Transverse colon (tissue), 4 donors: ENCODE results near the gene CTCF. TPM values are rescaled to one million over a fixed set of nuclear protein-coding genes. Genes with fewer than 3 reads are reported as not detected.

Experiments used
- DNase-seq: peaks from one replicate; pipeline ENCODE4 v3.0.0-alpha.2; 2019
- H3K27ac ChIP-seq, 4 donors: fragments of 200-600 bp; sonication (generic); 2 replicates each; pipeline ENCODE4 v1.5.1; 2016 to 2018; ENCODE audit warnings: inconsistent platforms in 4 of 4
- H3K27me3 ChIP-seq: fragments of 200-600 bp; sonication (generic); 2 replicates; pipeline ENCODE4 v1.5.1; 2017; ENCODE audit warnings: inconsistent platforms
- H3K36me3 ChIP-seq, 4 donors: fragments of 200-600 bp; sonication (generic); 2 replicates each; pipeline ENCODE4 v1.5.1; 2017 to 2019; ENCODE audit warnings: inconsistent platforms in 4 of 4
- H3K4me1 ChIP-seq, 4 donors: fragments of 200-600 bp; sonication (generic); 2 replicates each; pipeline ENCODE4 v1.5.1; 2017 to 2020; ENCODE audit warnings: inconsistent platforms in 4 of 4
- H3K4me3 ChIP-seq, 4 donors: fragments of 200-600 bp; sonication (generic); 1 replicate in 1 of 4; 2 replicates in 3 of 4; pipeline versions ENCODE4 v1.5.1 to v1.6.1; 2017 to 2019; ENCODE audit warnings: inconsistent platforms in 4 of 4
- H3K9me3 ChIP-seq, 2 donors: fragments of 200-600 bp; sonication (generic); 2 replicates each; pipeline ENCODE4 v1.5.1; 2017 to 2019; ENCODE audit warnings: inconsistent platforms in 2 of 2
- EP300 ChIP-seq: sonication (generic); formaldehyde crosslinking; IDR thresholded peaks from one replicate; pipeline ENCODE4 v1.6.1; 2017; ENCODE audit warnings: antibody characterized with exemption, low read depth
- POLR2A ChIP-seq: fragments of 450-650 bp; IDR thresholded peaks from one replicate; pipeline ENCODE4 v1.6.1; 2016; ENCODE audit warnings: antibody characterized with exemption, mild to moderate bottlenecking, moderate library complexity
- POLR2AphosphoS5 ChIP-seq, 3 donors: sonication (generic); formaldehyde crosslinking; IDR thresholded peaks; one replicate each; pipeline ENCODE4 v1.6.1; 2016; ENCODE audit warnings: antibody characterized with exemption in 3 of 3
- WGBS, 2 donors: methylation state at CpG; one replicate each; pipeline ENCODE4 v1.1.5; 2018; ENCODE audit warnings: low coverage in 1 of 2; 5-methylcytosine and 5-hydroxymethylcytosine counted together
- in situ Hi-C, 4 donors: fragments of 200-750 bp; cut with MboI; loops; one replicate each; pipeline versions ENCODE4 v1.15.0 to v1.15.1; 2017; ENCODE audit warnings: low sequenced_read_pairs in 3 of 4, low pct_ligation_motif_present in 1 of 4, low pct_unique_long_range_greater_than_20kb in 1 of 4
- intact Hi-C: fragments of 100-400 bp; cut with DNase I; formaldehyde crosslinking; loops from one replicate; pipeline ENCODE4 v1.15.1; 2023; ENCODE audit warnings: low total_unique reads
- total RNA-seq, 4 donors: library from RNA; depleted of rRNA; stranded (reverse); fragments of >200 nt; gene quantifications; one replicate each; pipeline ENCODE4 v1.1.0, GENCODE V29; 2016
- TF ChIP-seq, protein P1 (sequence below), 5 experiments: fragments of 200-600 bp in 3 of 5; fragments of 450-650 bp in 2 of 5; sonication (generic) in 3 of 5; IDR thresholded peaks; 1 replicate in 2 of 5; 2 replicates in 3 of 5; pipeline ENCODE4 v1.5.1; 2016 to 2017; ENCODE audit warnings: antibody characterized with exemption in 5 of 5, inconsistent platforms in 3 of 5, mild to moderate bottlenecking in 2 of 5, moderate library complexity in 1 of 5

The CTCF gene
- total RNA-seq, 4 donors from 2014 or later = 40.0 to 46.8 (median 41.9) TPM

- TF ChIP-seq POLR2AphosphoS5 (IDR thresholded peaks at IDR 0.05) (no peak), EP300 (no peak)
- TF ChIP-seq, protein P1, sequence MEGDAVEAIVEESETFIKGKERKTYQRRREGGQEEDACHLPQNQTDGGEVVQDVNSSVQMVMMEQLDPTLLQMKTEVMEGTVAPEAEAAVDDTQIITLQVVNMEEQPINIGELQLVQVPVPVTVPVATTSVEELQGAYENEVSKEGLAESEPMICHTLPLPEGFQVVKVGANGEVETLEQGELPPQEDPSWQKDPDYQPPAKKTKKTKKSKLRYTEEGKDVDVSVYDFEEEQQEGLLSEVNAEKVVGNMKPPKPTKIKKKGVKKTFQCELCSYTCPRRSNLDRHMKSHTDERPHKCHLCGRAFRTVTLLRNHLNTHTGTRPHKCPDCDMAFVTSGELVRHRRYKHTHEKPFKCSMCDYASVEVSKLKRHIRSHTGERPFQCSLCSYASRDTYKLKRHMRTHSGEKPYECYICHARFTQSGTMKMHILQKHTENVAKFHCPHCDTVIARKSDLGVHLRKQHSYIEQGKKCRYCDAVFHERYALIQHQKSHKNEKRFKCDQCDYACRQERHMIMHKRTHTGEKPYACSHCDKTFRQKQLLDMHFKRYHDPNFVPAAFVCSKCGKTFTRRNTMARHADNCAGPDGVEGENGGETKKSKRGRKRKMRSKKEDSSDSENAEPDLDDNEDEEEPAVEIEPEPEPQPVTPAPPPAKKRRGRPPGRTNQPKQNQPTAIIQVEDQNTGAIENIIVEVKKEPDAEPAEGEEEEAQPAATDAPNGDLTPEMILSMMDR (IDR thresholded peaks at IDR 0.05) = no peak
- intact Hi-C loops (no loop called here), in situ Hi-C loops (no loop called here)
- DNase-seq = no peak
- no peaks in the 10 kb centered on the region for H3K27me3 ChIP-seq
- peaks cover 0 to 14% (median 0%) of the 10 kb centered on the region in 4 donors for H3K4me1 ChIP-seq
- peaks cover 0 to under 1% (median 0%) of the 10 kb centered on the region in 4 donors for H3K36me3 ChIP-seq
- H3K27ac ChIP-seq = no peak overlapping the region
- 88 to 100% methylated on average over 3 of the region's 3 CpGs for WGBS, 2 donors
- H3K4me3 ChIP-seq = no peak overlapping the region
- no peaks in the 10 kb centered on the region for H3K9me3 ChIP-seq
Observed at GRCh38 chr16:67605641-67606040, 43.3 kb downstream of the CTCF start.

GRCh38 chr16:67606632-67607031, 44.3 kb downstream of the CTCF start:
- no peaks in the 10 kb centered on the region for H3K9me3 ChIP-seq
- H3K4me1 ChIP-seq = peaks cover 0 to 4% (median 0%) of the 10 kb centered on the region in 4 donors
- intact Hi-C loops = no loop called here
- WGBS, 2 donors = 76% methylated on average over 6 of the region's 6 CpGs; no CpG with 5 or more reads in 1 of the 2 donors
- H3K27ac ChIP-seq = no peak overlapping the region
- in situ Hi-C loops = no loop called here
- peaks cover 0 to 11% (median 3%) of the 10 kb centered on the region in 4 donors for H3K36me3 ChIP-seq
- no peak overlapping the region for H3K4me3 ChIP-seq
- H3K27me3 ChIP-seq = no peaks in the 10 kb centered on the region
- DNase-seq = no peak
- TF ChIP-seq POLR2AphosphoS5 (IDR thresholded peaks at IDR 0.05) = no peak
- TF ChIP-seq EP300 = no peak
- TF ChIP-seq, protein P1 (IDR thresholded peaks at IDR 0.05) = no peak
- no peak for TF ChIP-seq POLR2A

- Histone ChIP-seq H3K36me3 (peaks cover 0 to 16% (median 7%) of the 10 kb centered on the region in 4 donors), H3K4me1 (no peaks in the 10 kb centered on the region), H3K4me3 (no peak overlapping the region), H3K9me3 (no peaks in the 10 kb centered on the region), H3K27me3 (no peaks in the 10 kb centered on the region), H3K27ac (no peak overlapping the region)
- in situ Hi-C loops = no loop called here
- TF ChIP-seq POLR2A (no peak), EP300 (no peak), POLR2AphosphoS5 (IDR thresholded peaks at IDR 0.05) (no peak)
- TF ChIP-seq, protein P1 (IDR thresholded peaks at IDR 0.05) = no peak
- intact Hi-C loops = no loop called here
- WGBS, 2 donors = 80% methylated on average over 3 of the region's 3 CpGs
- no peak for DNase-seq
Observed at GRCh38 chr16:67608364-67608763, 46.0 kb downstream of the CTCF start.

GRCh38 chr16:67613808-67614207, 51.5 kb downstream of the CTCF start:
- WGBS, 2 donors = 93% methylated on average over 10 of the region's 10 CpGs; no CpG with 5 or more reads in 1 of the 2 donors
- no peaks in the 10 kb centered on the region for H3K27me3 ChIP-seq
- H3K4me3 ChIP-seq = no peak overlapping the region
- no peak for DNase-seq
- intact Hi-C loops = no loop called here
- H3K4me1 ChIP-seq = no peaks in the 10 kb centered on the region
- TF ChIP-seq EP300 (no peak), POLR2A (no peak), POLR2AphosphoS5 (IDR thresholded peaks at IDR 0.05) (no peak)
- TF ChIP-seq, protein P1 (IDR thresholded peaks at IDR 0.05) = no peak
- in situ Hi-C loops = no loop called here
- no peaks in the 10 kb centered on the region for H3K9me3 ChIP-seq
- no peak overlapping the region for H3K27ac ChIP-seq
- peaks cover 0 to 44% (median 19%) of the 10 kb centered on the region in 4 donors for H3K36me3 ChIP-seq
